ENCODE data around the gene TTLL11. TPM values are rescaled to one million over a fixed set of nuclear protein-coding genes. Genes with fewer than 3 reads are reported as not detected.

The TTLL11 gene
- total RNA-seq, 1 donor from 2014 or later = 23.6 TPM

GRCh38 chr9:121892706-121893105 lies 200.4 kb downstream of the TTLL11 start:
- DNase-seq (ENCODE audit: low spot score in 2 of 2) (no peak), FAIRE-seq (no peak)

GRCh38 chr9:121890746-121891145 lies 202.4 kb downstream of the TTLL11 start:
- no peak for DNase-seq (ENCODE audit: low spot score in 2 of 2)
- no peak for FAIRE-seq

GRCh38 chr9:121889990-121890563 lies 203.0 kb downstream of the TTLL11 start:
- DNase-seq (ENCODE audit: low spot score in 2 of 2) = no peak
- FAIRE-seq = no peak

GRCh38 chr9:121888438-121888775 lies 204.7 kb downstream of the TTLL11 start:
- no peak for DNase-seq (ENCODE audit: low spot score in 2 of 2)
- FAIRE-seq = no peak

GRCh38 chr9:121887553-121888437 lies 205.3 kb downstream of the TTLL11 start:
- FAIRE-seq (no peak), DNase-seq (ENCODE audit: low spot score in 2 of 2) (no peak)

- FAIRE-seq (no peak), DNase-seq (ENCODE audit: low spot score in 2 of 2) (no peak)
Observed at GRCh38 chr9:121886759-121887485, 206.2 kb downstream of the TTLL11 start.

GRCh38 chr9:121885345-121885901 lies 207.7 kb downstream of the TTLL11 start:
- no peak for FAIRE-seq
- no peak for DNase-seq (ENCODE audit: low spot score in 2 of 2)

GRCh38 chr9:121884057-121884541 lies 209.0 kb downstream of the TTLL11 start:
- DNase-seq (ENCODE audit: low spot score in 2 of 2) = peak; percentile 37 to 48
- no peak for FAIRE-seq

GRCh38 chr9:121883281-121884056 lies 209.6 kb downstream of the TTLL11 start:
- no peak for FAIRE-seq
- DNase-seq (ENCODE audit: low spot score in 2 of 2) = no peak

GRCh38 chr9:121881920-121882500 lies 211.1 kb downstream of the TTLL11 start:
- no peak for FAIRE-seq
- DNase-seq (ENCODE audit: low spot score in 2 of 2) = no peak

GRCh38 chr9:121880343-121880898 lies 212.7 kb downstream of the TTLL11 start:
- DNase-seq (ENCODE audit: low spot score in 2 of 2) = no peak
- FAIRE-seq = no peak

GRCh38 chr9:121878271-121878822 lies 214.8 kb downstream of the TTLL11 start:
- DNase-seq (ENCODE audit: low spot score in 2 of 2) (no peak), FAIRE-seq (no peak)

- FAIRE-seq (no peak), DNase-seq (ENCODE audit: low spot score in 2 of 2) (no peak)
Observed at GRCh38 chr9:121876658-121877271, 216.3 kb downstream of the TTLL11 start.

GRCh38 chr9:121876255-121876654 lies 216.9 kb downstream of the TTLL11 start:
- FAIRE-seq = no peak
- no peak for DNase-seq (ENCODE audit: low spot score in 2 of 2)

- FAIRE-seq (no peak), DNase-seq (ENCODE audit: low spot score in 2 of 2) (no peak)
Observed at GRCh38 chr9:121874524-121874923, 218.6 kb downstream of the TTLL11 start.

GRCh38 chr9:121871431-121872025 lies 221.6 kb downstream of the TTLL11 start:
- DNase-seq (ENCODE audit: low spot score in 2 of 2) (no peak), FAIRE-seq (no peak)

GRCh38 chr9:121870271-121870670 lies 222.8 kb downstream of the TTLL11 start:
- DNase-seq (ENCODE audit: low spot score in 2 of 2) (no peak), FAIRE-seq (no peak)

GRCh38 chr9:121868626-121869025 lies 224.5 kb downstream of the TTLL11 start:
- DNase-seq (ENCODE audit: low spot score in 2 of 2) (no peak), FAIRE-seq (no peak)

All from frontal cortex (tissue), 4 donors.